ENCODE measurements around the gene KCNMA1.

KCNMA1 gene

DNA sequence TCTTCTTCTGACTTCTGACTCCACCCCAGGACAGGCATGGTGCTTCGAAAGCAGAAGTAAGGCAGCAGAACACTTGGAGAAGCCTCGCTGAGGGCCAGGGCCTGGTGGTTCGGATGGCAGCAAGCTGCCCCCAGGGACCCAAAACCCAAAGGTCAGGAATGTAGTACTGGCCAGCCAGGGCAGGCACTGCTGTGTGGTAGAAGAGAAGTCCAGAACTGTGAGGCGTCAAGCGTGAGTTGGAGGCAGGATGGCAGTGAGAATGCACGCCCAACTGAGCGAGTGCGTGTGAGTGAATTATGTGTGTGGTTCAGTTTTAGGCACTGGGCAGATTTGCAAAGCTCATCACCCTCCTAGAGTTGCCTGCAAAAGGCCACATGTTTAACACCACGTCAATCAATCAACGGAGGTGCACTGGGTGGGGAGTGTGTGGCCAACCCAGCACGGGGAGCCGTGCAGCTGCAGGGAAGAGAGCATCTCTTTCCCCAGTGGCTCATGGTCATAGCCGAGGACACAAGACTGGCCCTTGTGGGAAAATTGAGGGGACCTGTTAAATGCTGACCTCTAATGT, 144.3 kb downstream of the KCNMA1 start:
- no peak for DNase-seq (ENCODE audit: low read depth in 1 of 2, low spot score in 1 of 2)

GRCh38 chr10:77492368-77492994, 145.1 kb downstream of the KCNMA1 start:
- no peak for DNase-seq (ENCODE audit: low read depth in 1 of 2, low spot score in 1 of 2)

DNA sequence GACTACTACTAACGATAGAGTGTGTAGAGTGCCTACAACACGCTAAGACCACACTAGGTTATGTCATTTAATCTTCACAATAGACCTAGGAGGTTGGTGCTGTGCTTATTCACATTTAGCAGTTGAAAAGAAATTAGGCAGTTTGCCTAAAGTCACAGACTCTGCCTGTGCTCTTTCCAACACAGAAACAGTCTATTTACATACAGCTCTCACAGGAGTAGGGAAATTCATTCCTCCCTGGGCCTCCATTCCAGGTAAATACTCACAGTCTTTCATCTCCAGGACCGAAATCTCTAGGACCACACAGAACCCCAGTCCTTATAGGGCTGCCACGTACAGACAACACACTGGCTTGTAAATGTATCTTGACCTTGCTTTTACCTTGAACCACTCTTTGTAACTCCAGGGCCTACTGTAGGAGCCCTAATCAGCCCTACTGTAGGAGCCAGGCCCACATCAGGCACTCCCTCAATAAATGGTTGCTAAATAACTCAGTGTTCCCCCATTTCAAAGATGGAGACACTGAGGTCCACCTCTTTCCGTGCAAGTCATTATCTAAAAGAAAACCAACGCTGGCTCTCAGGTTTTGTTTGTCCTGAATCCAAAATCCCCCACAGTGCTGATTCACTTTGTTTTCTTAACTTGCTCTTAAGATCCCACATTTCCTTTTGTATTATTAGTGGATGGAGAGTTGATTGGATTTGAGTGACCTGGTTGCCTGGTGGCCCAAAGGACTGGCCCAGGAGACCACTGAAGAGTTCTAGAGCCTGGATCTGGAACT, 146.9 kb downstream of the KCNMA1 start:
- no peak for DNase-seq (ENCODE audit: low read depth in 1 of 2, low spot score in 1 of 2)

GRCh38 chr10:77486517-77486916, 151.1 kb downstream of the KCNMA1 start:
- no peak for DNase-seq (ENCODE audit: low read depth in 1 of 2, low spot score in 1 of 2)

DNA sequence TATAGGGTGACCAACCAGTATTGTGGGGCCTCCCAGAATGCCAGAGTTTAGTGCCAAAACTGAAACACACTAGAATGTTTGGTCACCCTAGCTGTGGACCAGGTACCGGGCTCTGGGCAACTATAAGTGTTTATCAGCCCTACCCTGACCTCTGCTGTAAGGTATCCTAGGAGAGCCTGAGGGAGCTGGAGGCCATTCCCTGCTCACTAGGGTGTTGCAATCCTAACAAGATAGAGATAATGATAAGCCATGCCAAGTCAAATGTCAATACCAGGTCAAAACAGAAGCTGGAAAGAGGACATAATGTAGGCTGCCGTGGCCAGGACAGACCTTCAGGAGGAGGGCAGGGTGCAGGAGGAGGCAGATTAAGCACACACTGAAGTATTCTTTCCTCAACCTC, 151.8 kb downstream of the KCNMA1 start:
- DNase-seq (ENCODE audit: low read depth in 1 of 2, low spot score in 1 of 2) = no peak

DNA sequence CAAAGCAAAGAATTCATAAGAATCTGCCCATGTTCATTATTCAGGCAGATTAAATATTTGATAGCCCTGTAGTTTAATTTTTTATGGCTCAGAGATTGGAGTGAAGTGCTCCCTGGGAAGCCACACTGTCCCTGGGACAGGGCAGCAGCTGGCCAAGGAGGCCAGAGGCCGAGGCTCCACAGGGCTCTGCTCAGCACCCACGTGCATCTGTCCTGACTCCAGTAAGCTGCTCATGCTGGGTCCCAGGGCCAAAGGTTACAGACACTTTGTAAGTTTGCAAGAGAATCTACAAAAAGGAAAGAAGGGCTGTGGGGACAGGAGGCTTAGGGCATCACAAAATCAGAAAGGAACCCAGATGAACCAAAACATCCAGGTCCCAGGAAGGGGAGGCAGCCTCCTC, 155.5 kb downstream of the KCNMA1 start:
- no peak for DNase-seq (ENCODE audit: low read depth in 1 of 2, low spot score in 1 of 2)

DNA sequence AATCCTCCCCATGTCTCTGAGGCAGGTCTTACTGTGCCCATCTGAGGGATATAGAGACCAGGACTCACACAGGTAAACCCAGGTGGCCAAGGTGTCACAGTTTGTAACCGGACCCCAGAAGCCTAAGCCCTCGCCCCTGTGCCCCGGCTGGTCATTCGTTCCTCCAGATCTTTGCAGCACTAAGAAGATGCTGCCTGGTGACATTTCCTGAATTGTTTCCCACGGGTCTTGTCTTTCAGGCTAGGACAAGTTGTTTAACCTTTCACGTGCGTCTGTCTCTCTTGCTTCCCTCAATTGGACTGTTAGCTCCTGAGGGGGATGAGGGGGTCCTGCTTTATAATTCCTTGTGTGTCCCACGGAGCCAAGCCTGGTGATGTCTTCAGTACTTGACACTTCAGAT, 158.0 kb downstream of the KCNMA1 start:
- DNase-seq (ENCODE audit: low read depth in 1 of 2, low spot score in 1 of 2) = no peak

- no peak for DNase-seq (ENCODE audit: low read depth in 1 of 2, low spot score in 1 of 2)
These were observed 158.6 kb downstream of the KCNMA1 start for GRCh38 chr10:77478962-77479359.

DNA sequence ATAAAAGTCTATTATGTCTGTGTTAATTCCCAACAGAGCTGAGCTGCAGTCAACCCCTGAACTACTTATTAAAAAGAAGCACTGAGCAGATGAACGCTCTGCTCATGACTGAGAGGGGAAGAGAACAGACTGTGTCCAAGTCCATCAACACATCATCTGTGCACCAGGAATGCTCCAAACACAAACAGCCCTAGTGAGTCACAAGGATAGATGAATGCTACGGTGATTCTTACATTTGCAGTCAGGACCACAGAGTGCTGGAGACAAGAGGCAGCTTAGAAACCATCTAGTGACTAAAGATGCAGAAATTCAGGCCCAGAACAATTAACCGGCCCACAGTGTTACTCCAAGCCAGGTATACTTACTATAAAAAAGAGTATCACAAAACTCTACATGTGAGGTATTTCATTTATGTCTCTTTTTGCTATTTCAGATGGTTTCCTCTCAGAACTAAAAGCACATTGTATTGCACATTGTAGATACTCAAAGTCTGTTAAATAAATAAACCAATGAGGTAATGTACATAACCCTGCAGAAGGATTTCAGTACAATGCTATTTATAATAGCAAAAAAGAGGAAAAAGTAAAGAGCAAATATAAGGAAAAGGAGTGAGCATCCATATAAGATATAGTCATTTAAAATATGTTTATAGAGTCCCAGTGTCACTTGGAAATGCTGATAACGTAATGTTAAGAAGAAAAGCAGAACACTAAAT, 159.2 kb downstream of the KCNMA1 start:
- DNase-seq (ENCODE audit: low read depth in 1 of 2, low spot score in 1 of 2) = no peak

DNA sequence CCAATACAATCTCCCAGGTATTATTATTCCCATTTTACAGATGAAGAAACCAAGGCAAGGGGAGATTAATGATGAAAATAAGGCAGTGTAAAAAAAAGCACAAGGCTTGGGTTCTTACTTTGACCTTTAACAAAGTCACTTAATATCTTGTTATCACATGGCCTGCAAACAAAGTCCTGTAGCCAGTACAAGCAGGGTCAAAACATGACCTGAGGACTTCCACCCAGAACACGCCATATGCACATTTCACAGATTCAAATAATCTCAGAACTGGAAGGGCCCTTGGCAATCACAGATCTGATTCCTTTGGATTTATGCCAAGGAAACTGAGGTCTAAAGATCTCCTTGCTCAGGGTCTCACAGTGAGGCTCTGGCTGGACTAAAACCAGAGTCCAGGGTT, 162.1 kb downstream of the KCNMA1 start:
- no peak for DNase-seq (ENCODE audit: low read depth in 1 of 2, low spot score in 1 of 2)

DNA sequence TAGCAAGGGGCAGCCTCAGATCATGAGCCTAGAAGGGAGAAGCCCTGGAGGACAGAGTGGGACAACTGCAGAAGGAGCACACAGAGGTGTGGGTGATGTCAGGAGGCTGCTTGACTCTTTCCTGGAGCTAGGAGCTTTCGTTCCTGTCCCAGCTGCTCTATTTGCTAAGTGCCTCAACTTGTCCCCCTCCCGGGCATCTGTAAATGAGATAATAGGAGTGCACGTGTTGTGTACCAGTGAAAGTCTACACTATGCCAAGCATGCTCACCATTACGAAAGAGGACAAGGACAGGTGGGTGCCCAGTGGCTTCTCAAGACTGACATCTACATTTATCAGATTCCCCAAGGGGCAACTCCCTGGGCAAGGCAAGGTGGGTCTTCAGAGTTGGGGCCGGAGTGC, 162.7 kb downstream of the KCNMA1 start:
- no peak for DNase-seq (ENCODE audit: low read depth in 1 of 2, low spot score in 1 of 2)

- no peak for DNase-seq (ENCODE audit: low read depth in 1 of 2, low spot score in 1 of 2)
These were observed 163.2 kb downstream of the KCNMA1 start for GRCh38 chr10:77474386-77474785.

DNA sequence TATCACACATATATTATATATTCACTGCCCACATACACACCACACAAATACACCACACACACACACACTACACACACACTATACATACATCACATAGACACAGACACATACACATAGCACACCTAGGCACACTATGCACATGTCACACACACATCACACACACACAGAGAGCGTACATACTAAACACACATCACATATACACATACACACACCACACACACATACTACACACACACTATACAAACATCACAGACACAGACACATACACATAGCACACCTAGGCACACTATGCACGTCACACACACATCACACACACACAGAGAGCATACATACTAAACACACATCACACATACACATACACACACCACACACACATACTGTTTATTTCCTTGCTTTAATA, 165.5 kb downstream of the KCNMA1 start:
- no peak for DNase-seq (ENCODE audit: low read depth in 1 of 2, low spot score in 1 of 2)

GRCh38 chr10:77471069-77471536, 166.5 kb downstream of the KCNMA1 start:
- no peak for DNase-seq (ENCODE audit: low read depth in 1 of 2, low spot score in 1 of 2)

GRCh38 chr10:77467422-77467963, 170.1 kb downstream of the KCNMA1 start:
- DNase-seq (ENCODE audit: low read depth in 1 of 2, low spot score in 1 of 2) = no peak

DNA sequence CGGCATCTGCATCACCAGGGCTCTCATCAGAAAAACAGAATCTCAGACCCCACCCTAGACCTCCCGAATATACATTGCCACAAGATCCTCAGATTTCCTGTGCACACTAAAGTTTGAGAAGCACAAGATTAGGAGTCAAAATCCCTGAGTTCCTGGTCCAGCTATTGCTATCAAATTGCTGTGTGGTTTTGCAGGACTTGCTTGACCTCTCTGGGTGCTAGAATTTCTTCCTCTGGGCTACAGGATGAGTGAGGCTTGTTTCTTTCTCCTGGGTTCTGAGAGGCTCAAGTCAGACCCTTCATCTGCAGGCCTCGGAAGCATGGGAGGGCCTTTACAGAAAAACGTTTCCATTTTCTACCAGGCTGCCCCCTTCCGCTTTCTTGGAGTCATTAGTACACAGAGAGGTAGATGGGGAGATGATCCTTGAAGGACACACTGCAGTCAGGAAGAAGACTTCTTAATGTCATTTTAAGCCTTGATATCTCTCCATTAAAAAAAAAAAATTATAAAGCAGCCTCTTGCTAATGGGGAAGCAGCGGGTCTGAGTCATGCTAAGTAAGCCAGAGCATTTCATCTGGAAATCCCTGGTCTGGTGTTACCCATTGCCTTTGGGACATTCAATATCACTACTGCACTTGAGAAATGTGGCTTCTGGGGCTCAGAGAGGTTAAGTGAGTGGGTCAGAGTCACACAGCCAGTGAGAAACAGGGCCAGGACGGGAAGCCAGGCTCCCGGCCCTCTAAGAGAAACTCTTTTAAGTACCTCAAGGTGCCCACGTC, 173.5 kb downstream of the KCNMA1 start:
- DNase-seq (ENCODE audit: low read depth in 1 of 2, low spot score in 1 of 2) = no peak

DNA sequence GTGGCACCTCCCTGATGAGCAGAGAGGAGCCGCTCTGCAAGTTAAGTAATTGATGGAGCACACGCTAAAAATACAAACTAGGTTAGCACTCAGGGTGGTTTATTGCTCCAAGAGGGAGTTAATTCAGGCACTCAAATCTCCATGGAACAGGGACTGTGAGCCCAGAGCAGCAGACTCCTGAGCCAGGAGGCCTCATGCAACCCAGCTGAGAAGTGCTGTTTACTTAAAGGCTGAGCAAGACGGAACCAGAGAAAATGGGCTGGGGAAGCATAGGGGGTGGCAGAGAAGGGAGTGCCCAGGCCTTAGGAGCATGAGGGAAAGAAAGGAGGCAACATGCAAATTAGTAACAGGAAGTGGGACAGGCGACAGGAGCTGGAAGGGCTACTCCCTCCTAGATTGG, 174.1 kb downstream of the KCNMA1 start:
- DNase-seq (ENCODE audit: low read depth in 1 of 2, low spot score in 1 of 2) = no peak

- DNase-seq (ENCODE audit: low read depth in 1 of 2, low spot score in 1 of 2) = no peak
These were observed 175.8 kb downstream of the KCNMA1 start for GRCh38 chr10:77461636-77462296.

DNA sequence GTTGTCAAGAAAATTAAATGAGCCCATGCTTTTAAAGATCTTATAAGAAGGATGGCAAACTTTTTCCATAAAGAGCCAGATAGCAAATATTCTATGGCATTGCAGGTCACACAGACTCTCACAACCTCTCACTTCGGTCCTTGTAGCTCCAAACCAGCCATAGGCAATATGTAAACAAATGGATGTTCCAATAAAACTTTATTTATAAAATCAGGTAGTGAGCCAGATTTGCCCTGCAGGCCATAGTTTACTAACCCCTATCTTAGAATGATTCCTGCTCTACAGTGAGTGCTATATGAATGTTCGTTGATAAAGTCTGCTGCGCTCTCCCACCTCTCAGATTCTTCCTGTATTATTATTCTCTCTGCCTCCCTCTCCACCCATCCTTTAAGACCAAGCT, 177.7 kb downstream of the KCNMA1 start:
- DNase-seq (ENCODE audit: low read depth in 1 of 2, low spot score in 1 of 2) = no peak

- DNase-seq (ENCODE audit: low read depth in 1 of 2, low spot score in 1 of 2) = no peak
These were observed 178.5 kb downstream of the KCNMA1 start for GRCh38 chr10:77458986-77459590.

All from activated T-helper 1 cell treated with anti-CD3 and anti-CD28 coated beads, Interleukin-2, amount 50 U/mL, for 16 hours (primary cell).